T-helper 9 cell (primary cell): ENCODE data around the gene LAMTOR3.

Source experiments
- DNase-seq: peaks from one replicate; pipeline ENCODE4 v3.0.0-alpha.2; 2020
- total RNA-seq, 2 donors: gene quantifications; one replicate each; lab custom pipeline; 2026; lab: John Stamatoyannopoulos, UW

LAMTOR3 gene
- total RNA-seq: 32.3 to 43.4 reads per million in 2 donors

GRCh38 chr4:99894161-99894997, at the start of gene LAMTOR3:
TSS of gene LAMTOR3 (minus strand) at chr4:99894427. CDS start at chr4:99893963, 464 bp downstream.
- peak; percentile 79 for DNase-seq

- no peak for DNase-seq
Observed at GRCh38 chr4:99938243-99938753, 44.1 kb upstream of the LAMTOR3 start.

- DNase-seq: no peak
Observed at GRCh38 chr4:99934891-99935290, 40.7 kb upstream of the LAMTOR3 start.

- DNase-seq: no peak
Observed at GRCh38 chr4:99927566-99927965, 33.3 kb upstream of the LAMTOR3 start.

- no peak for DNase-seq
Observed at GRCh38 chr4:99921174-99921573, 26.9 kb upstream of the LAMTOR3 start.

GRCh38 chr4:99918656-99919055, 24.4 kb upstream of the LAMTOR3 start:
- DNase-seq: no peak

- no peak for DNase-seq
Observed at GRCh38 chr4:99917575-99917974, 23.3 kb upstream of the LAMTOR3 start.

GRCh38 chr4:99915449-99915848, 21.2 kb upstream of the LAMTOR3 start:
- DNase-seq: no peak

GRCh38 chr4:99894998-99895397, 771 bp upstream of the LAMTOR3 start:
- DNase-seq: no peak

- no peak for DNase-seq
Observed at GRCh38 chr4:99893839-99894160, 427 bp downstream of the LAMTOR3 start.

GRCh38 chr4:99893029-99893428, 1.2 kb downstream of the LAMTOR3 start:
- no peak for DNase-seq

- no peak for DNase-seq
Observed at GRCh38 chr4:99891351-99891750, 2.9 kb downstream of the LAMTOR3 start.

GRCh38 chr4:99887837-99888236, 6.4 kb downstream of the LAMTOR3 start:
- DNase-seq: no peak

GRCh38 chr4:99886146-99886545, 8.1 kb downstream of the LAMTOR3 start:
- no peak for DNase-seq

GRCh38 chr4:99885687-99886086, 8.5 kb downstream of the LAMTOR3 start:
- no peak for DNase-seq

GRCh38 chr4:99885063-99885664, 9.1 kb downstream of the LAMTOR3 start:
- no peak for DNase-seq

GRCh38 chr4:99879458-99879857, 14.8 kb downstream of the LAMTOR3 start:
- no peak for DNase-seq

GRCh38 chr4:99878604-99879003, 15.6 kb downstream of the LAMTOR3 start:
- DNase-seq: no peak

GRCh38 chr4:99876946-99877345, 17.3 kb downstream of the LAMTOR3 start:
- DNase-seq: no peak

- no peak for DNase-seq
Observed at GRCh38 chr4:99875071-99875470, 19.2 kb downstream of the LAMTOR3 start.

- no peak for DNase-seq
Observed at GRCh38 chr4:99872570-99872969, 21.7 kb downstream of the LAMTOR3 start.

- no peak for DNase-seq
Observed at GRCh38 chr4:99868126-99868596, 26.1 kb downstream of the LAMTOR3 start.

GRCh38 chr4:99863804-99864203, 30.4 kb downstream of the LAMTOR3 start:
- DNase-seq: no peak
